Ectodermal cell (in vitro differentiated cells): ENCODE measurements around the gene BET1L.
"Not testable (repeated sequence)": the region's sequence is repeated elsewhere in the genome, so short reads cannot be mapped to it uniquely, and the experiment has no call there.

Experiments
- H3K27ac ChIP-seq: 2 replicates; pipeline ENCODE4 v1.7.0; 2013; ENCODE audit warnings: mild to moderate bottlenecking, low read depth, low read length; ENCODE audit not compliant: insufficient read depth, poor library complexity, severe bottlenecking
- H3K27me3 ChIP-seq: 2 replicates; pipeline ENCODE4 v1.7.0; 2013; ENCODE audit warnings: mild to moderate bottlenecking, low read length; ENCODE audit not compliant: insufficient read depth, control insufficient read depth, poor library complexity, severe bottlenecking
- H3K36me3 ChIP-seq: one replicate; pipeline ENCODE4 v1.7.0; 2013; ENCODE audit warnings: low read length; ENCODE audit not compliant: control insufficient read depth, insufficient read depth
- H3K4me1 ChIP-seq: one replicate; pipeline ENCODE4 v1.7.0; 2013; ENCODE audit warnings: low read length; ENCODE audit not compliant: control insufficient read depth, insufficient read depth
- H3K4me3 ChIP-seq: 2 replicates; pipeline ENCODE4 v1.7.0; 2013; ENCODE audit warnings: low read depth, low read length, control low read depth; ENCODE audit not compliant: insufficient read depth
- H3K9me3 ChIP-seq: 2 replicates; pipeline ENCODE4 v1.7.0; 2013; ENCODE audit warnings: mild to moderate bottlenecking, low read length, moderate library complexity; ENCODE audit not compliant: control insufficient read depth
- WGBS, 2 experiments: methylation state at CpG; one replicate each; pipeline ENCODE4 v1.1.7; 2013; ENCODE audit warnings: missing lambda C conversion rate in 2 of 2; 5-methylcytosine and 5-hydroxymethylcytosine counted together

BET1L gene

DNA sequence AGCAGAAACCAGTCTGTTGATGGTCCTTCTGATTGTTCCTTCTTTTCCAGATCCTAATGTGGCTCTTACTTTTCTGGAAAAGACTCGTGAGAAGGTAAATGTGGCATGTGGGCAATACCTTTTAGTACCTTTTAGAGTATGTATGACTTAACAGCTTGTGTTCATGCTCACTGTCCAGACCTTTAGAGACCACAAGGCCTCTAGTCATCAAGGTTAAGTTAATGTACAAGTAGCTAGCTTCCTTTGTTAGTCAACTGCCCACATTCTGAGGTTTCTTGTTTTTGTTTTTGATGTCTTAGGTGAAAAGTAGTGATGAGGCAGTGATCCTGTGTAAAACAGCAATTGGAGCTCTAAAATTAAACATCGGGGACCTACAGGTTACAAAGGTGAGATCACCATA, 37.2 kb upstream of the BET1L start:
- 89 to 100% methylated on average over 1 to 2 of the region's 2 CpGs for WGBS, 2 experiments
- no peaks in the 10 kb centered on the region for H3K9me3 ChIP-seq
- no peaks in the 10 kb centered on the region for H3K4me1 ChIP-seq
- H3K27ac ChIP-seq = no peak overlapping the region
- H3K36me3 ChIP-seq = peaks cover 27% of the 10 kb centered on the region
- H3K4me3 ChIP-seq = no peak overlapping the region
- no peaks in the 10 kb centered on the region for H3K27me3 ChIP-seq

DNA sequence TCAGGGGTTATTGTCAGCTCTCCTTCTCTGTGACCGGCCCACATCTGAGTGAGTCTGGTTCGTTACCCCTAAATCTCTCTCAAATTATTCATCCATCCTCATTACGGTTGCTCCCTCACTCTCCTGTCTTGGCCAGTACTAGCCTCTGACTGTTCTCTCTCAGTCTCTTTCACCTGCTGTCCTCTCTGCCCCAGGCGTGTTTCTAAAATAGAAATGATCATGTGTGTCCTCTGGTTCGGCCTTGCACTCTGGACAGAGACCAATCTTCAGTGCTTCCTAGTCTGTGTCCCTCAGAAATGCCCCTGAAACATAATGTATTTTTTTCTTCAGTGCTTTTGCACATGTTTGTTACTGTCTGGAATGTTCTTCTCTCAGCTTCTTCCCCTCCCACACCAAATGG, 34.4 kb upstream of the BET1L start:
- no peak overlapping the region for H3K4me3 ChIP-seq
- WGBS, 2 experiments = 94 to 95% methylated on average over 5 of the region's 5 CpGs
- no peak overlapping the region for H3K27ac ChIP-seq
- H3K9me3 ChIP-seq = no peaks in the 10 kb centered on the region
- no peaks in the 10 kb centered on the region for H3K27me3 ChIP-seq
- peaks cover 9% of the 10 kb centered on the region for H3K4me1 ChIP-seq
- H3K36me3 ChIP-seq = peaks cover 21% of the 10 kb centered on the region

DNA sequence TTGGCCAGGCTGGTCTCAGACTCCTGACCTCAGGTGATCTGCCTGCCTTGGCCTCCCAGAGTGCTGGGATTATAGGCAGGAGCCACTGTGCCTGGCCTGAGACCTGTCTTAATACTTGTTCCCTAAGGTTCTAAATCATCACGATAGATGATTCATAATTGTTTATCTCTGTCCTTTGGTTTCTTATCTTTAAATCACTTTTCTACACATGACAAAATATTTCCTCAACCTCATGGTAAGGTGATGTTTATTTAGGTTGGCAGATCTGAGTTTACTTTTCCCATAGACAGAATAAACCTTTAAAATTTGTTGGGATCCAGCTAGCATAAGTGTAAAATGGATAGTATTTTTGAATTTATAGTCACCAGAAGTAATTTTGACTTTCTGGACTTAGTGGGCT, 33.1 kb upstream of the BET1L start:
- Histone ChIP-seq H3K4me1 (peaks cover 9% of the 10 kb centered on the region), H3K4me3 (no peak overlapping the region), H3K27ac (no peak overlapping the region), H3K9me3 (no peaks in the 10 kb centered on the region), H3K27me3 (no peaks in the 10 kb centered on the region), H3K36me3 (peaks cover 10% of the 10 kb centered on the region)
- 100% methylated on average over 1 of the region's 1 CpG for WGBS, 2 experiments

DNA sequence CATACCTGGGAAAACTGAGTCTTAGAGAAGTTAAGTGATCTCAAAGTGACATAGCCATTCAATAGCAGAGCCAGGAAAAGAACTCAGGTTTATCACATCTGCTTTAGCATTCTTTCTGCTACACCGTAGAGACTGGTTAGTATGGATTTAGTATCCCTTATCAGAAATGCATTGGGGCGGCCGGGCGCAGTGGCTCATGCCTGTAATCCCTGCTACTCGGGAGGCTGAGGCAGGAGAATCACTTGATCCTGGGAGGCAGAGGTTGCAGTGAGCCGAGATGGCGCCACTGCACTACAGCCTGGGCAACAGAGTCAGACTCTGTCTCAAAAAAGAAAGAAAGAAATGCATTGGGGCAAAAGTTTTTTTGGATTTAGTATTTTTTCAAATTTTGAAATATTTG, 31.1 kb upstream of the BET1L start:
- H3K4me1 ChIP-seq, H3K27ac ChIP-seq, H3K9me3 ChIP-seq, H3K27me3 ChIP-seq, H3K36me3 ChIP-seq: not testable (repeated sequence)
- WGBS, 2 experiments = 89 to 90% methylated on average over 7 of the region's 7 CpGs
- H3K4me3 ChIP-seq = peak overlapping the region; percentile 87

DNA sequence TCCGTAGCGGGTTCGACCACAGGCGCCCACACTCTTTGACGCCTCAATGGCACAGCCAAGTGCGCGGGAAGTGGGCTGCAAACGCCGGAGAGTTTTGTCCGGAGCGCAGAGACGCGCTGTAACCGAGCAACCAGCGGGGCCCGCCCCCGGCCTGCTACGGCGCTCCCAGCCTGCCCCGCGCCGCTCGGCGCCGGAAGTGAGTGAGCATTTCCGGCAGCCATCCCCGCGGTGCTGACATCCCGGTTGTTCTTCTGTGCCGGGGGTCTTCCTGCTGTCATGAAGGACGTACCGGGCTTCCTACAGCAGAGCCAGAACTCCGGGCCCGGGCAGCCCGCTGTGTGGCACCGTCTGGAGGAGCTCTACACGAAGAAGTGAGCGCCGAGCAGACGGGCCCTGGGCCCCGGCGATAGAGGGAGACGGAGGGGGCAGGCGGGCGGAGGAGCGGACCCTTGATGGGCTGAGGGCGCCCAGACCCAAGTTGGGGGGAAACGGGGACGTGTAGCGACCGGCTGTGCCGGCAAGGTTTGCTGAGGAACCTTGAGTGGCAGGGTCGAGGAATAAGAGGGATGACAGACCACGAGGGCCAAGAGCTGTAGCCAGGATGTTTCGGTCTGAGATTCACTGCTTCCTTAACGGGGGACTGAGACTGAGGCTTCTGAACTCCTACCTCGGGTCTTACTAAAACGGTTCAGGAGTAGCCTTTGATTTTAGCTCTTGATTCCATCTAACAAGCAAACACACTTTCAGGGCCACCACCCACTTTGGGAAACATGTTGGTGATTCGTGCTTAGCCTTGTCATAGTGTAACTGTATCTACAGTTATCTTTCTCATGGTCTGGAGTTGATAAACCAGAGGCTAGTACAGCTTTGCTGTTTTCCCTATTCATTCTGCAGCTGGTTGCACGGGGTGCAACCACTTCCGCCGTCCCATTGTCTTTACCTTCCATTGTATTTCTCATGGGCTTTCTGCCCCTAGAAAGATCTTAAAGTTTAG, 29.9 kb upstream of the BET1L start, which contains the start of gene PSMD13:
Gene PSMD13 (plus strand): TSS at position 203 of the 994 bp plus-strand sequence. CDS start 74 bp downstream, at position 277.
- H3K27me3 ChIP-seq = no peaks in the 10 kb centered on the region
- H3K9me3 ChIP-seq = no peaks in the 10 kb centered on the region
- WGBS, 2 experiments = 2% methylated on average over 62 of the region's 62 CpGs
- peaks cover 9% of the 10 kb centered on the region for H3K4me1 ChIP-seq
- H3K36me3 ChIP-seq = peaks cover 3% of the 10 kb centered on the region
- H3K27ac ChIP-seq = peak within 1 kb of the TSS; percentile 84
- H3K4me3 ChIP-seq = peak within 1 kb of the TSS; percentile 87

DNA sequence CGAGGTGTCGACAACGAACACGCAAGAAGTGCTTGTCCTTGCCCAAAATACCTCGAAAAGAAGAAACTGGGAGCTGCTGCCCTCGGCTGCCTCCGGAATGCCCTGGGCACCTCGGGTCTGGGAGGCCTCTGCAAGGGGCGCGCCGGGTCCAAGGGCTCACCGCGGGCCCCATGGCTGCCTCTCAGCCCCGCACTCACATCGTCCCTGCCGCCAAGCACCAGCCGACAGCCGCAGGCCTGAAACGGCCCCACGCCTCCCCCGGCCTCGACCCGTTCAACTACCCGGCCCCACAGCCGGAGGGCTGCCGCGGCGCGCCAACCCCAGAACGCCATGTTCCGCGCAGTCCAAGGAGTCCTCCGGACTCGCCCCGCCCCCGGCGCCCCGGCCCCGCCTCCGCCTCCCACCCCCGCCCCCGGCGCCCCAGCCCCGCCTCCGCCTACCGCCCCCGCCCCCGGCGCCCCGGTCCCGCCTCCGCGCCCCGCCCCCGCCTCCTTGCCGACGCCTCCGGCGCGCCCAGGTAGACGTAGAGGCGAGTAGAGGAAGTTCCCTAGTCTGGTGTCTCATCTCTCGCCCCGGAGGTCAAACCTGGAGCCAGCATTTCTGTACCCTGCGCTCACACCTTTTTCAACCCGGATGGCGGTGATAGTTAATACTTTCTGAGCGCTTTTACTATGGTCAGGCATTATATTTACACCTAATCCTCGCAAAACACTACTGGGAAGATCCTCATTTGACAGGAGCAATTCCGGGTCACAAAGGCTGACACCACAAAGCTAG, 29.0 kb upstream of the BET1L start, which contains the start of gene SIRT3:
Gene SIRT3 (minus strand): TSS at position 346 of the 777 bp plus-strand sequence. CDS start 14 bp downstream, at position 332.
- Histone ChIP-seq H3K27ac (peak within 1 kb of the TSS; percentile 84), H3K4me3 (peak within 1 kb of the TSS; percentile 87), H3K36me3 (peaks cover 3% of the 10 kb centered on the region), H3K4me1 (peaks cover 9% of the 10 kb centered on the region), H3K27me3 (no peaks in the 10 kb centered on the region), H3K9me3 (no peaks in the 10 kb centered on the region)
- 0% methylated on average over 70 of the region's 70 CpGs for WGBS, 2 experiments

DNA sequence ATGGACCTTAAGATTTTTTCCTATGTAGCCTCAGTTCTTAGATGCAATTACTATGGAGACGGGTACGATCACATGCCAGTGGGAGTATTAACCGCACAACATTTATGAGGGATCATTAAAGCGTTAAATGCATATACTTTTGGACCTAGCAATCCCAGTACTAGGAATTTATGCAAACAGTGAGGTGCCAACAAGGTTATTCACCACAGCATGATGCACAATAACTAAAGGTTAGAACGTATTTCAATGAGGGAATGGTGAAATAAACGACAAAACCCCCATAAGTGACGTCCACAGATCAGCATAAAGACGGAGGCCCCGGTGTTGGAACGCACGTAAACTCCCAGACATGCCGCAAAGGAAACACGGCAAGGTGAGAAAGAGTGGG, 28.4 kb upstream of the BET1L start:
- H3K9me3 ChIP-seq = no peaks in the 10 kb centered on the region
- WGBS, 2 experiments = 14 to 15% methylated on average over 13 of the region's 13 CpGs
- peaks cover 3% of the 10 kb centered on the region for H3K36me3 ChIP-seq
- peak overlapping the region; percentile 60 for H3K27ac ChIP-seq
- peaks cover 9% of the 10 kb centered on the region for H3K4me1 ChIP-seq
- peak overlapping the region; percentile 87 for H3K4me3 ChIP-seq
- no peaks in the 10 kb centered on the region for H3K27me3 ChIP-seq

DNA sequence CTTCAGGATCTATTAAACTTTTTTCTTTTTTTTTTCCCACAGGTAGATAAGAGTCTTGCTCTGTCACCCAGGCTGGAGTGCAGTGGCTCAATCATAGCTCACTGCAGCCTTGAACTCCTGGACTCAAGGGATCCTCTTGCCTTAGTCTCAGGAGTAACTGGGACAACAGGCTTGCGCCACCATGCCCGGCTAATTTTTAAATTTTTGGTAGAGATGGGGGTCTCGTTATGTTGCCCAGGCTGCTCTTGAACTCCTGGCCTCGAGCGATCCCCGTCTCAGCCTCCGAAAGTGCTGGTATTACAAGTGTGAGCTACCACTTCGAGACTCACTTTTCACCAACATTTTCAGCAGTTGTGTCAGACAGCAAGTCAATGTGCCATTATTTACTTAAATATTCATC, 28.0 kb upstream of the BET1L start:
- Histone ChIP-seq H3K4me1 (peaks cover 9% of the 10 kb centered on the region), H3K36me3 (peaks cover under 1% of the 10 kb centered on the region), H3K4me3 (peak overlapping the region; percentile 87), H3K27ac (no peak overlapping the region), H3K9me3 (no peaks in the 10 kb centered on the region), H3K27me3 (no peaks in the 10 kb centered on the region)
- WGBS, 2 experiments = 93 to 94% methylated on average over 8 of the region's 8 CpGs

DNA sequence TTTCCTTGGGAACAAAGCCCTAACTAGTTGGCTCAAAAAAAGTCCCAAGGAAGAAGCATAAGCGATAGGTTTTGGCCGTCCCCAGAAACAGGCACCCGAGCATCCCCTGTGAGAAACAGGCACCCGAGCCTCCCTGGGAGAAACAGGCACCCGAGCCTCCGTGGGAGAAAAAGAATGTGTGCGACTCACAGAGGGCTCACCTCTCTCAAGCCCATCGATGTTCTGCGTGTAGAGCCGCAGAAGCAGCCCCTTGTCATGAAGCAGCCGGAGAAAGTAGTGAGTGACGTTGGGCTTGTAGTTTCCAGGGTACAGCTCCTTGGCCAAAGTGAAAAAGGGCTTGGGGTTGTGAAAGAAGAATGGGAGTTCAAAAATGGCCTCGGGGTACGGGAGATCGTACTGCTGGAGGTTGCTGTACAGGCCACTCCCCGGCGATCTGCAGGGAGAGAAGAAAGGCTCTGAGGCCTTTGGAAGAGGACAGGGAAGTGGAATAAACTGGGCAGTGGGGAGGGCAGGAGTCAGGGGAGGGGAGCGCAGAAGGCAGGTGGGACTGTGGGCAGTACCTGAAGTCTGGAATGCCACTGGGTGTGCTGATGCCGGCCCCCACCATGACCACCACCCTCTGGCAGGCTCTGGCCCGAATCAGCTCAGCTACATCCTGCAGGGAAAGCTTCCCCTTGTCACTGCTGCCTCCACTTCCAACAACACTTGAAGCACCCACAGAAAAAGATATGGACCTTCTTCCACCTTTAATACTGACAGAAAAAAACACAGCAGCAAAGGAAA, 25.8 kb upstream of the BET1L start:
- peaks cover 4% of the 10 kb centered on the region for H3K4me1 ChIP-seq

More for the DNA sequence above, 25.8 kb upstream of the BET1L start:
- Histone ChIP-seq H3K4me3 (no peak overlapping the region), H3K36me3 (no peaks in the 10 kb centered on the region), H3K27me3 (no peaks in the 10 kb centered on the region), H3K9me3 (no peaks in the 10 kb centered on the region), H3K27ac (no peak overlapping the region)
- 94% methylated on average over 20 of the region's 20 CpGs for WGBS, 2 experiments
